ENCODE data around the gene KCNQ1OT1. TPM values are rescaled to one million over a fixed set of nuclear protein-coding genes. Genes with fewer than 3 reads are reported as not detected.
A peak's percentile ranks its signal among the peaks of the same experiment; 100 is the strongest.

Gene KCNQ1OT1
- total RNA-seq, 1 donor from 2014 or later = 4.8 TPM

- peak; percentile 19 for DNase-seq (ENCODE audit: low read depth)
These were observed 37.4 kb upstream of the KCNQ1OT1 start for GRCh38 chr11:2737226-2737590.

GRCh38 chr11:2736577-2737225 is 36.9 kb upstream of the KCNQ1OT1 start:
- no peak for DNase-seq (ENCODE audit: low read depth)

GRCh38 chr11:2735053-2735589 is 35.3 kb upstream of the KCNQ1OT1 start:
- no peak for DNase-seq (ENCODE audit: low read depth)

GRCh38 chr11:2734181-2735052 is 34.6 kb upstream of the KCNQ1OT1 start:
- DNase-seq (ENCODE audit: low read depth) = peak; percentile 36

- DNase-seq (ENCODE audit: low read depth) = no peak
These were observed 33.3 kb upstream of the KCNQ1OT1 start for GRCh38 chr11:2732940-2733628.

- DNase-seq (ENCODE audit: low read depth) = no peak
These were observed 32.6 kb upstream of the KCNQ1OT1 start for GRCh38 chr11:2732261-2732939.

- peak; percentile 15 for DNase-seq (ENCODE audit: low read depth)
These were observed 31.6 kb upstream of the KCNQ1OT1 start for GRCh38 chr11:2731130-2732125.

GRCh38 chr11:2730272-2731129 is 30.7 kb upstream of the KCNQ1OT1 start:
- DNase-seq (ENCODE audit: low read depth) = no peak

- DNase-seq (ENCODE audit: low read depth) = no peak
These were observed 30.0 kb upstream of the KCNQ1OT1 start for GRCh38 chr11:2729841-2730240.

GRCh38 chr11:2728663-2729332 is 29.0 kb upstream of the KCNQ1OT1 start:
- no peak for DNase-seq (ENCODE audit: low read depth)

- no peak for DNase-seq (ENCODE audit: low read depth)
These were observed 28.4 kb upstream of the KCNQ1OT1 start for GRCh38 chr11:2728128-2728662.

GRCh38 chr11:2726964-2727363 is 27.2 kb upstream of the KCNQ1OT1 start:
- no peak for DNase-seq (ENCODE audit: low read depth)

GRCh38 chr11:2725368-2726300 is 25.8 kb upstream of the KCNQ1OT1 start:
- DNase-seq (ENCODE audit: low read depth) = peak; percentile 52

- no peak for DNase-seq (ENCODE audit: low read depth)
These were observed 25.0 kb upstream of the KCNQ1OT1 start for GRCh38 chr11:2724653-2725367.

GRCh38 chr11:2724104-2724503 is 24.3 kb upstream of the KCNQ1OT1 start:
- DNase-seq (ENCODE audit: low read depth) = no peak

- no peak for DNase-seq (ENCODE audit: low read depth)
These were observed 23.2 kb upstream of the KCNQ1OT1 start for GRCh38 chr11:2722955-2723354.
